SK-N-SH (cell line): ENCODE data around the gene AGPAT3.

Experiments used
- NRF1 ChIP-seq: IDR thresholded peaks from 2 replicates; pipeline ENCODE4 v1.6.1; 2012; ENCODE audit warnings: low read depth, mild to moderate bottlenecking, low read length
- POLR2AphosphoS5 ChIP-seq: IDR thresholded peaks from 2 replicates; pipeline ENCODE4 v1.6.1; 2012; ENCODE audit warnings: low read depth, low read length
- USF2 ChIP-seq: fragments of 150-350 bp; IDR thresholded peaks from 2 replicates; pipeline ENCODE4 v1.6.1; 2017; ENCODE audit warnings: antibody characterized with exemption, low read length, low read depth, borderline replicate concordance

GRCh38 chr21:43957611-43958362 is 92.8 kb downstream of the AGPAT3 start:
- TF ChIP-seq POLR2AphosphoS5, result no peak
- no peak for TF ChIP-seq USF2
- no peak for TF ChIP-seq NRF1
